Activated gamma-delta T cell treated with anti-CD3 and anti-CD28 coated beads, Interleukin-2, amount 50 U/mL, for 16 hours (primary cell): ENCODE results near the gene BACH2.

Experiments
- DNase-seq: peaks from one replicate; pipeline ENCODE4 v3.0.0-alpha.2; 2020; ENCODE audit warnings: low read depth

Gene BACH2

DNA sequence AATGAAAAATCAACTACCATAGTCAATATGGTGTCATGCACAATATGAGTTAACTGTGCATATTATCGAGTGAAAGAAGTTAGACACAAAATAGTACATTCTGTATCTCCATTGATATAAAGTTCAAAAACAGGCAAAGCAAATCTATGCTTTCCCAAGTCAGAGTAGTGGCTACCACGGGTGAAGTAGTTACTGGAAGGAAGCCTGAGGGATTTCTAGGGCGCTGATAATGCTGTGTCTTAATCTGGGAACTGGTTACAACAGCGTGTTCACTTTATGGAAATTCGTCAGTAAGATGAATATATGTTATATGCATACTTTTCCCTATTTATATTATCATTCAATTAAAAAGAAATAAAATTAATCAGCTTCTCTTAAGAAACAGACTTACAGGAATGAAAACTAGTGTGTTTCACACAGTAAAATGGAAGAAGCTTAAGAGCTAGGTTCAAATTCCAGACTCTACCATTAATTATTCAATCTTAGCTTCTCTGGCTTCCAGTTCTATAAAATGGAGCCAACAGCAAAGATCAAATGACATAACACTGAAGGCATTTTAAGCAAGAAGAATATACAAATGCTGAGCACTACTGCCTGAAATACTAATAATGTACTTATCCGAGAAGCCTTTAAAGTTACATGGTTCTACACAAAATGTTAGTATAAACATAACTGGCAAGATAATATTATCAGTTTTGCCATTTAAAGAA, 19.2 kb downstream of the BACH2 start:
- no peak for DNase-seq

DNA sequence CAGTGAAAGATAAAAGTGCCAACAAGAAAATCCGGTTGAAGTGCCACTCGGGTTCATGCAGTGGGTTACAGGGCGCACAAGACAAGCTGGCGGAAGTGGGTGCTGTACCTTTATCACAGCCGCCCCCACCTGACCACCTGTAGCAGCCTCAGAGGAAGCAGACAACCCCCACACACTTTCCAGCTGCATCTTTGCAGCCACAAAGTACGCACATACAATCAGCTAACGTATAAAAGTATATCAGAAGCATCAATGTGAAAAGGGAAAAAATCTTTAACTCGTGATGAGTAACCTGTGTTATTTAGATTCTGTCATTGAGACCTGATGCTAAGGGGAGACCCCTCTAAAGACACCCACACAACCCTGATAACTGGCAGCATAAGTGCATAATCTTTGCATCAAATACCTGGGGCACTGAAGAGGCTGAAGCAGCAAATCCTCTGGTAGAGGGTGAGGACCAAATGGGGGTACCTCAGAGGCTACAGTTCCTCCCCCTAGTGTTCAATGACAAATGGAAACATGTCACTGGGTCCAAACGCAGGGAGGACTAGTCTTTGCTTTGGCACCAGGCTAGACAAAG, 22.1 kb downstream of the BACH2 start:
- peak; percentile 89 for DNase-seq

DNA sequence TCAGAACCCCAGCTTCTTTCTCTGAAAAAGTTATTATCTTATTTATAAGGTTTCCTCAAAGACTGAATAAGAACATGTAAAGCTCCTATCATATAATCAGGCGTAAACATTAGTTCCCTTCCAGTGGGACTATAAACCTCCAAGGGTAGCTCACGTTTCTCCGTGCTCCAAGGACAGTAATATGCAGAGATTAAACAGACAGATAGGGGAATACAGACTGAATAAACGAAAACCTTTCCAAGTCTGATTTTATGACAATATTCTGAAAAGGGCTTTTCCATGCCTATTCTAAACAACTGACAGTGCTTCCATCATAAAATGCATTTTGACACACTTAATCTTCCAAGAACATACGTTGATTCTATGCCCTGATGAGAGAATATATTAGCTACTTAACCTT, 22.8 kb downstream of the BACH2 start:
- DNase-seq = no peak

DNA sequence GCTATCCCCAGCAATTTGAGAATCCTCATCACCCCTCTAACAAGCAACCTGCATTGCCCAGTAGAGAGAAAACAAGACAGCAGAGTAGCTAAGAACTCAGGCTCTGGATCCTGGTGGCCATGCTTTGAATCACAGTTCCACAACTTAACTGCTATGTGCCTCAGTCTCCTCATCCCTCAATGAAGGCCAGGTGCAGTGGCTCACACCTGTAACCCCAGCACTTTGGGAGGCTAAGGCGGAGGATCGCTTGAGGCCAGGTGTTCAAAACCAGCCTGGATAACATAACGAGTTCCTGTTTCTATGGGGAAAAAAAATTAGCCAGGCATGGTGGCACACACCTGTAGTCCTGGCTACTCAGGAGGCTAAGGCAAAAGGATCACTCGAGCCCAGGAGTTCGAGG, 23.7 kb downstream of the BACH2 start:
- no peak for DNase-seq

DNA sequence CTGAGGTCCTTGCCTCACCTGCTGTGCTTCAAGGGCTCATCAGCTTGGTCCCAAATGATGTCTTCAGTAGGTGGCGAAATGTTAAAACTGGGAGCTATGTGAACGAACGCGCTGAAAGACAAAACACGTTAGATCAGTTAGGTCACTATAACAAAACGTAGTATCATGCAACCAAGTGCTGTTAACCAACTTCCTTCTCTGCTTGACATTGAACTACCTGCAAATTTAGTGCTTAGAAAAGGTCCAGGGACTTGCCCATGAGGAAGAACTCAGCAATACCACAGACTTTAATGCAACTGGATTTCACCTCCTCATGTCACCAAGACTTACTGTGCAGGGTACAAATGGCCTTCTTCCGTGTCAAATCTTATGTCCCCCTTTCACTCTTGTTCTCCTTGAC, 24.8 kb downstream of the BACH2 start:
- DNase-seq = no peak

DNA sequence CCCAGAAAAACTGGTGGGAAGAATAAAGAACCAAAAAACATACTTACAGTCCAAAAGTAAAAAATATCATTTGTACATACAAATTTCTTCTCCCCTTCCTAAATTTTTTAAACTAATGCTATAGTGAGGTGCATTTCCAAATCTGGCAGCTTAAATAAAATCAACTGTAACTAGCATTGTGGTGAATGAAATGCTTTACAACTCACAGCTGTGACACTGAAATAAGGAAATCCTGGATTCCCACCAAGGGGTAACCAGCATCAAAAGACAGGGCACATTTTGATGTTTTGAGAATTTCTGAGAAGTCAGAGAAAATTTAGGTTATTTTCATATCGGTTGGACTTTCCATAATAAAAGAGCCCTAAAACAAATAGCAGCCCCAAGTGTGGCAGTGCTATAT, 27.3 kb downstream of the BACH2 start:
- no peak for DNase-seq

DNA sequence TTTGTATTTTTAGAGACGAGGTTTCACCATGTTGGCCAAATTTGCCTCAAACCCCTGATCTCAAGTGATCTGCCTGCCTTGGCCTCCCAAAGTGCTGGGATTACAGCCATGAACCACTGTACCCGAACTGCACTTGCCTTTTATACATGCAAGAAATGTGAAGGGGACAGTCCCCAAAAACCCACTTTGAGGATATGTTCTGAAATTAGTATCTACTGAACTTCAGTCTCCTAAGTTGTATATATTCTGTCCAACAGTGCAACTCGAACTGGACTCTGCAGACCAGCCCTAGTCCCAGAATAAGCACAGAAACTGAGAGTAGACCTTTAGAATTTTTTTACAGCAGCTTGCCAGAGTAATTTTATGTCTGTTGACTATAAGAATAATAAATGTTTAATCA, 28.5 kb downstream of the BACH2 start:
- no peak for DNase-seq

DNA sequence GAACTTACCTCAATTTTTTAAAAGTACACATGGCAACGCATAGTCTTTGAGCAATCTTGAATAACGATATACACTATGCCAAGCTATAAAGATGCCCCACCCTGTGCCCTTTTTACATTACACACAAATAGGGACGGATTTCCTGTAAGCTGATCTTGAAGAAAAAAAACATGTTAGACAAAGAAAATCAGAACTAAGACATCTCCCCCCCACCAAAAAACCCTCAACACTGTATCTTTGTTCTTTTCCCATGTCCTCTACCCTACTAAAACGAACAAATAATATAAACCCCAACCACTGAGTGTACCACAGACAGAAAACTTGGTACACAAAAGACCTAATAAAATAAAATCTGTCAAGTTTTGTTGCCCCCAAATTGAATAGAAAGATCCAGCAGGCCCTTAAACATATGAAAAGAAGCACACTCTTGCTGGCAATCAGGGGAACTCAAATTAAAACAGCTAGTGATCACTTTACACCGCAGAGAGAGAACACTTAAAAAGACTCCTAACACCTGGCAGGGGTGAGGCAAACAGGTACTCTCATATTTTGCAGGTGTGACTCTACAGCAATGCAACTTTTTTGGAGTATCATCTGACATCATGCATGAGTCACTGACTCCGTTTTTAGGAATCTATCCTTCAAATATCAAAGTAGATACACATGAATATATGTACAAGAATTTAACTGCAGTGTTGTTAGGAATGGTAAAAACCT, 29.6 kb downstream of the BACH2 start:
- DNase-seq = no peak

DNA sequence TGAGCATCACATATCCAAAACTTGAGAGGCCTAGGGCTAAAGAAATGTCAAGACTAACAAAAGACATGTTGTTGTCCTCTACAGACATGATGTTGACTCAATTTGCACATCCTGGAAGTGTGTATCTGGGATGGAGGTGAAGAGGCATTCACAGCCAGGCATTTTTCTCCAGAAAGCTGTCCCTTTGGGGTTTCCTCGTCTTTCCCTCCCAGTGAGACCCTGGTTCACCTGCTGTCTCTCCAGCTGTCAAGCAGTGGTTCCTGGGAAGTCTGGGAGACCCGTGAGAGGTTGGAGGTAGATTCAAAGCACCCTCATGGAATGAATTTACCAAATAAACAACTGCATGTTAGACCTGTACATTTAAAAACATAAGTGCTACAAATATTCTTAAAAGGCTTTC, 32.1 kb downstream of the BACH2 start:
- no peak for DNase-seq

DNA sequence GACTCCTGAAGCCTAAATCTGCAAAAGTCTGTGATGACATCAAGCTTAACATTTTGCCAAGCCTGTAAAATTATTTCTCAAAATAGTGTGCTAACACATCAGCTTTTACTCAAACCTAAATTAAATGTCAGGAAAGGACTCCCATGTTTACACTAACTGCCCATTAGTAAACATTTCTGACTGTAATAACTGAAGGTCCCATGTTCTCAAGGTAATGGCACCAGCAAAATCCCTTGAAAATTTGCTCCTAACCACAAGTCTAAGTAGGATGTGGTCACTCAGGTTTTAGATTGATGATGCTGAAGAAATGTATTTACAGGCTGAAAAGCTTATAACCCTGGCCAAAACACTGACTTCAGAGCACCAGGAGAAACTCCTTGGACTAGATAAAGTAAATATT, 33.0 kb downstream of the BACH2 start:
- DNase-seq = no peak

DNA sequence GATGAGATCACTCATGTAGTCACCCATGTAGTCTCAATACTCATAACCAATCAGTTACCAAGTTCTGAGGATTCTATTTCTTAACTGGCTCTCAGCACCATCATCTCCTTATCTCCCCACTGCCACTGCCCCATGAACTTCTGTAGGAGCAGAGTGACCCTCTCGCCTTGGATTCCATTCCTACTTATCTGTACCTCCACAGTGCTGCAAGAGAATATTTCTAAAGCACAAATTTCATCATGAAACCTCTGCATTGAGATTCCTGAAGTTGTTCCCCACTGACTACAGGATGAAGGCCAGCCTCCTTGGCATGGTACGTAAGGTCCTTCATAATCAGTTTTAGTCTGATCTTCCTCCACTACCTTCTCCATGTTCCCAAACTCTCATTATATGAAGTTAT, 34.8 kb downstream of the BACH2 start:
- DNase-seq = no peak

DNA sequence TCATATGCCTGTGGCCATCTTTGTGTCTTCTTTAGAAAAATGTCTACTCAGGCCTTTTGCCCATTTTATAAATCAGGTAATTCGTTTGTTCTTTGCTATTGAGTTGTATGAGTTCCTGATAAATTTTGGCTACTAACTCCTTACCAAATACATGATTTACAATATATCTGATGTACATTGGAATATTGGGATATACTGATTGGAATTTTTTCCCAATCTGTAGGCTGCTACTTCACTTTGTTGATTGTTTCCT, 39.2 kb downstream of the BACH2 start:
- DNase-seq = no peak

DNA sequence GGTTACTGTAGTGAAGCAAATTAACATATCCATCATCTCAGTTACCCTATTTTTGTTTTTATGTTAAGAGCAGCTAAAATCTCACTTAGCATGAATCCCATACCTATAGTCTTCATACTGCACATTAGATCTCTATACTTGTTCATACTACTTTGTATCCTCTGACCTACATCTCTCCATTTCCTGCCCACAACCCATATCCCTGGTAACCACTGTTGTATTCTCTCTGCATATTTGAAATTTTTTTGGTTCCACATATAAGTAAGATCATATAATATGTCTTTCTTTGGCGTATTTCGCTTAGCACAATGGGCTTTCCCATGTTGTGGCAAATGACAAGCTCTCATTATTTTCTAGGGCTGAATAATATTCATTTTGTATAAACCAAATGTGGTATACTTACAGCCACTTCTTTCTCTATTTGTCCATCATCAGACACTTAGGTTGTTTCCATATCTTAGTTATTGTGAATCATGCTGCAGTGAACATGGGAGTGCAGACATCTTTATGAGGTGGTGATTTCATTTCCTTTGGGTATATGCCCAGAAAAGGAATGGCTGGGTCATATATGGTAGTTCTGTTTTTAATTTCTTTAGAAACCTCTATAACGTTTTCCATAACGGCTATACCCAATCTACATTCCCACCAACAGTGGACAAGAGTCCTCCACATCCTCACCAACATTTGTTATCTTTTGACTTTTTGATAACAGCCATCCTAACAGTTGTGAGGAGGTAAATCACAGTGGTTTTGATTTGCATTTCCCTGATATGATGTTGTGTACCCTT, 39.8 kb downstream of the BACH2 start:
- DNase-seq = no peak

DNA sequence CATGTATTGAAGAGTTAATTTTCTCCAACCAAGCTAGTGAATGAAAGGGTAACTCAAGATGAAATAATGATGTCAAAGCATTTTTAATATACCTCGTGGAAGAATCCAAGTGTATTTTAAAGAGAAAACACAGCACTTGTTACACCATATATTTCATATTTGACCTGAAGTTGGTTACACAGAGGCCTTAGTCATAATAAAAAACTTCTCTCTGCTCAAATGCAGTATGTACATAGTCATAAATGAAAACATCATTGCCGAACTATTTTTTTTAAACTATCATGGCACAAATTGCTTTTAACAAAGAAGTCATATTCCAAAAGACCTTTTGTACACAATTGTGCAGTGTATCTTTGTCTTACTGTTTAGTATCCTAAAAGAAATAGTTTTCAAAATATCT, 43.0 kb downstream of the BACH2 start:
- no peak for DNase-seq

DNA sequence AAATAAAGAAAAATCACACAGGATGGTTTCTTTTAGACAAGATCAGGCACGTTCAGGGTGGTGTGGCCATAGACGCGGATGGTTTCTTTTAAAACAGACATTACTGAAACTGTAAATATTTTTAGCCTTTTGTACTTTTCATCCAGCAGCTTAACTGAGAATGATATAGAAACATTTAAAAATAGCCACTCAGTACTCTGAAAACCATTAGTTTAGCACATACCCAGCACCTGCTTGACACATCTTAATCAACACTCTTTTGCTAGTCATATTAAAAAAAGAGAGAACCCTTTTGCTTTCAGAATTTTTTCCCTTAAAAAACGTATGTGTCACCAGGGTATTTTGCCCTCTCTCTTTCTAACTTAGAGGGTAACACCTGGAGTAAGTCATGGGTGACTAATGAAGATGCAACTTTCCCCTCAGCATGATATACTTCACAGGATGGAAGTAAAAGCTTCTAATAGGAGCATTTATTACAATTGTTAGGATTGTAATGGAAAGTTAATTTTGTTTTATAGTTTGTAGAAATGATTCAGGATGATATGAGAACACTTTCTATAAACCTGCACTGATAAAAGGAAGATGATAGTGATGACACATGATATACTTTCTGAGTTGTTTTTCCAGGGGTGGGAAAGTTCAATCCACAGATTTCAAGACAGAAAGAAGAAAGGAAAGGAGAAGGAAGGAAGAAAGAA, 45.2 kb downstream of the BACH2 start:
- no peak for DNase-seq

DNA sequence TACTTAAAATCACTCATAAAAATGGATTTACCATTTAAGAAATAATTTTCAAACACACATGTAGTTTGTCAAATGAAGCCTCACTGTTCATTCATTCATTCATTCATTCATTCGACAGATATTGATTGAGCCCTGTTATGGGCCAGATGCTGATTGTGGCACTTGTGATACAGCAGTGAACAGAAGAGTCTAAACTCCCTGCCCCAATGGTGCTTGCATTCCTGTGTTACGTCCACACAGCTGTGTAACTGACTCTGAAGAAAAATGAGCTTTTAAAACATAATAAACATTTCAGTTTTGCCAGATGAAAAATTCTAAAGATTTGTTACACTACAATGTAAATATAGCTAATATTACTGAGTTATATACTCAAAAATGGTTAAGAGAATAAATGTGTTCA, 46.2 kb downstream of the BACH2 start:
- no peak for DNase-seq

DNA sequence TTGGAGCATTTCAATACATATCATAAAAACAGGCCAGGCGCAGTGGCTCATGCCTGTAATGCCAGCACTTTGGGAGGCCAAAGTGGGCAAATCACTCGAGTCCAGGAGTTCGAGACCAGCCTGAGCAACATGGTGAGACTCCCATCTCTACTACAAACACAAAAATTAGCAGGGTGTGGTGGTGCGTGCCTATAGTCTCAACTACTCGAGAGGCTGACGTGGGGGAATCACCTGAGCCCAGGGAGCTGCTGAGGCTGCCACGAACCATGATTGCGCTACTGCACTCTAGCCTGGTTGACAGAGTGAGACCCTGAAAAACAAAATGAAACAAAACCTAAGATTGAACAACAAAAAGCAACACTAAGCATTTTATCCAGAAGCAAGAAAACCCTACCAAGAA, 47.2 kb downstream of the BACH2 start:
- DNase-seq = no peak

DNA sequence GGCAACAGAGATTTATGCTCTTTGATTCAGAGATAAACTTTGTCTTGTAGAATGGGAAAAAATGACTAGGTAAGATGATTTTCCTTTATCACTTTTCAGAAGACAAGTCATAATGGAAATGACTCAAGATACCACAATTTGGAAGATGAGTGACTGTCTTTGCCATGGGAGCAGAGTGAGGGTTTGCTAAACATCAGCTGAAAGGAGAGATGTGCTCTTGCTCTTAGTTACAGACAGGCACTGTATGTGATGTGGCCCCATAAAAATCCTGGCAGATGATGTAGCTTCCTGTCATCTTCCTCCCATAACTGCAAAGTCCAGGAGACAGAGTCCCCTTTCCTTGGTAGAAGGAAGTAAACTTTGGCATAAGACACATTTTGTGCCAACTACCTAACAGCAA, 47.6 kb downstream of the BACH2 start:
- no peak for DNase-seq

DNA sequence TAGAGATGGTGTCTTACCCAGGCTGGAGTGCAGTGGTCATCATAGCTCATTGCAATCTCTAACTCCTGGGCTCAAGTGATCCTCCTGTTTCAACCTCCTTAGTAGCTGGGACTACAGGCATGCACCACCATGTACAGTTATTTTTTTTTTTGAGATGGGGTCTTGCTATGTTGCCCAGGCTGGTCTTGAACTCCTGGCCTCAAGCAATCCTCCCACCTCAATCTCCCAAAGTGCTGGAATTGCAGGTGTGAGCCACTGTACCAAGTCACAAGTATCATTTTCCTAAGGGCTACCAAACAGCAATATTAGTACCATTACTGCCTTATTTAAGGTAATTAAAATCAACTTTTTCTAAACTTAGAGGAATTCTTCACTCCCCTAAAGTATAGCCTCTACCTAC, 49.4 kb downstream of the BACH2 start:
- no peak for DNase-seq

DNA sequence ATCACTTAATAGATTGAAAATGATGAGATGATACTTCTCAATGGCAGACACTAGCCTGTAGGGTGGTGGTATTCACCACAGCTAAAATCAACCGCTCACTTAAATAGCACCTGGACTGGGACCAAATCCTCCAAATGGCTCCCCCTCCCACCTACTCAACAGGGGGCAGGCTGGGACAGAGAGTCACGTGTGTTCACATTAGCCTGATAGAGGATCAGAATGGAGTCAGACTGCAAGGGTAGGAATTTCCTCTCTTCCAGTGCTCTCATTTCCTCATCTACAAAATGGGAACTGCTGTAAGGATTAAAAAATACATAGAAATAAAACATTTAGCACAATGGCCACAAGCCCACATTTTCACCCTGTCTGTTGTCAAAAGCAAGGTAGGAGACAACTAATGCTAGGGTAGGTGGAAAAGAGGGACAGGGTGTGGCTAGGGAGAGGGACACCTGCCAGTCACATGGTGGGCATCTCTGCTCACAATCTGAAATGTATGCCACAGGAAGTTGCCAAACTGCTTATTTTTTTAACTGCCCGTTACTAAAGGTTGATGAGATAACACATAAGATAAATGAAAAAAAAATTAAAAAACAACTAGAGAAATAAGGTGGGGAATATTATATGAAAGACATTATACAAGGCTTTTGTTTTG, 55.3 kb downstream of the BACH2 start:
- no peak for DNase-seq

DNA sequence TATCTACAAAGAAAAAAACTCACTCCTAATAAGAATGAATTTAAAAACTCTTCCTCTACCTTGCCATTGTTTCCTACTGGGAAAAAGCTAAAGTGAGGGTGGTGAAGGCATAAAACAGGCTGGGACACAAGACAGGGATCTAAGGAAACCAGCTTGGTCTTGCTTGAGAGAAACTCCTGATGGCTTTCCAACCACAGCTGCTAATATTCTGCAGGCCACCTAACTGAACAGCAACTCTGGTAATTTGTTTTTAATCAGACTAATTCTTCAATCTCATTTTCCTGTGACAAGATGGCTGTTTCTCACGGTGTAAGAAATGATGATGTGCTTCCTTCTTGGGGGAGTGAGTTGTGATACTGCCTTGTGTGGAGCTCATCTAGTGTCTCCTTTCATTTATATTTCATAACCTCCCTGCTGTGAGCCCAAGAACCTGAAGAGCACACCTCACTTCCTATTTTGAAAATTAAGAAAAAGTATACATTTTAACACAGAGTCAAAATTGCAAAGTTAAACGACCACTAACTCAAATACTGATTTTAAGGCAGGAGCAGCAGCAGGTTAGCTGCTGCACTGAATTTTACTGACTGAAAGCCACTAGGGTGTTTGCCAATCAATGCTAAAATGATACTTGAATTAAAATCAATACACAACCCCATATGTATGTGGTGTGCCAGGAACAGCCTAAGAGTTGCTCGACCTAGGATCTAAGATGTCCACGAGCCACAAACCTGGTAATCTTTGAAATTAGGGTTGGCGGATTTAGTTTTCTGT, 58.0 kb downstream of the BACH2 start:
- DNase-seq = no peak
